Mesendoderm (in vitro differentiated cells): ENCODE data around the gene BSPH1. TPM values are rescaled to one million over a fixed set of nuclear protein-coding genes. Genes with fewer than 3 reads are reported as not detected.

Source experiments
- DNase-seq: peaks from one replicate; pipeline ENCODE4 v3.0.0; 2013
- H2AK5ac ChIP-seq: 2 replicates; pipeline ENCODE4 v1.6.1; 2013; ENCODE audit warnings: low read length, inconsistent platforms
- H2BK120ac ChIP-seq: 2 replicates; pipeline ENCODE4 v1.6.1; 2013; ENCODE audit warnings: low read depth, mild to moderate bottlenecking, low read length, moderate library complexity, mixed read lengths
- H2BK15ac ChIP-seq: replicated peaks from 2 replicates; pipeline ENCODE4 v1.6.1; 2013; ENCODE audit warnings: low read depth, mild to moderate bottlenecking, moderate library complexity
- H2BK5ac ChIP-seq: 2 replicates; pipeline ENCODE4 v1.6.1; 2013; ENCODE audit warnings: low read length, inconsistent platforms
- H3K18ac ChIP-seq: 2 replicates; pipeline ENCODE4 v1.6.1; 2013; ENCODE audit warnings: mild to moderate bottlenecking, low read length, mixed read lengths
- H3K23ac ChIP-seq: one replicate; pipeline ENCODE4 v1.6.1; 2013; ENCODE audit warnings: low read length
- H3K27ac ChIP-seq: 2 replicates; pipeline ENCODE4 v1.5.1; 2013; ENCODE audit warnings: low read depth, mild to moderate bottlenecking, inconsistent platforms, low read length, moderate library complexity
- H3K27me3 ChIP-seq: 2 replicates; pipeline ENCODE4 v1.6.1; 2013; ENCODE audit warnings: low read length, control low read depth, mild to moderate bottlenecking, inconsistent platforms; ENCODE audit not compliant: insufficient read depth, poor library complexity
- H3K36me3 ChIP-seq: 2 replicates; pipeline ENCODE4 v1.6.1; 2013; ENCODE audit warnings: low read length, inconsistent platforms; ENCODE audit not compliant: control insufficient read depth, insufficient read depth
- H3K4ac ChIP-seq: one replicate; pipeline ENCODE4 v1.6.1; 2013; ENCODE audit warnings: low read depth, mild to moderate bottlenecking, low read length, moderate library complexity
- H3K4me1 ChIP-seq: 2 replicates; pipeline ENCODE4 v1.6.1; 2013; ENCODE audit warnings: low read depth, low read length, inconsistent platforms; ENCODE audit not compliant: control insufficient read depth
- H3K4me2 ChIP-seq: 2 replicates; pipeline ENCODE4 v1.6.1; 2013; ENCODE audit warnings: low read length
- H3K4me3 ChIP-seq: 2 replicates; pipeline ENCODE4 v1.5.1; 2013; ENCODE audit warnings: mild to moderate bottlenecking, low read length
- H3K56ac ChIP-seq: one replicate; pipeline ENCODE4 v1.6.1; 2013; ENCODE audit warnings: low read length
- H3K79me1 ChIP-seq: 2 replicates; pipeline ENCODE4 v1.6.1; 2013; ENCODE audit warnings: low read length, inconsistent platforms
- H3K79me2 ChIP-seq: 2 replicates; pipeline ENCODE4 v1.6.1; 2013; ENCODE audit warnings: mild to moderate bottlenecking, low read length; ENCODE audit not compliant: control insufficient read depth, insufficient read depth
- H3K9ac ChIP-seq: 2 replicates; pipeline ENCODE4 v1.6.1; 2013; ENCODE audit warnings: low read length, inconsistent platforms
- H4K5ac ChIP-seq: one replicate; pipeline ENCODE4 v1.6.1; 2013; ENCODE audit warnings: low read length
- H4K8ac ChIP-seq: one replicate; pipeline ENCODE4 v1.6.1; 2013; ENCODE audit warnings: low read depth, mild to moderate bottlenecking, control low read depth, low read length, moderate library complexity
- WGBS: extraction: QIAGEN DNeasy Blood & Tissue Kit; methylation state at CpG from one replicate; pipeline ENCODE4 v1.1.7; 2013; ENCODE audit warnings: low lambda C conversion rate, missing lambda C conversion rate; ENCODE audit not compliant: insufficient coverage; ENCODE audit errors: extremely low coverage; 5-methylcytosine and 5-hydroxymethylcytosine counted together
- polyA plus RNA-seq, 2 experiments: library from polyadenylated mRNA; stranded (reverse); fragments of 200-250 nt; gene quantifications; one replicate each; pipeline ENCODE4 v1.2.3, GENCODE V29; 2013

Gene BSPH1, protein sequence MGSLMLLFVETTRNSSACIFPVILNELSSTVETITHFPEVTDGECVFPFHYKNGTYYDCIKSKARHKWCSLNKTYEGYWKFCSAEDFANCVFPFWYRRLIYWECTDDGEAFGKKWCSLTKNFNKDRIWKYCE
- not detected for polyA plus RNA-seq (2013, experiment 1 of 2)
- not detected for polyA plus RNA-seq (2013, experiment 2 of 2)

DNA sequence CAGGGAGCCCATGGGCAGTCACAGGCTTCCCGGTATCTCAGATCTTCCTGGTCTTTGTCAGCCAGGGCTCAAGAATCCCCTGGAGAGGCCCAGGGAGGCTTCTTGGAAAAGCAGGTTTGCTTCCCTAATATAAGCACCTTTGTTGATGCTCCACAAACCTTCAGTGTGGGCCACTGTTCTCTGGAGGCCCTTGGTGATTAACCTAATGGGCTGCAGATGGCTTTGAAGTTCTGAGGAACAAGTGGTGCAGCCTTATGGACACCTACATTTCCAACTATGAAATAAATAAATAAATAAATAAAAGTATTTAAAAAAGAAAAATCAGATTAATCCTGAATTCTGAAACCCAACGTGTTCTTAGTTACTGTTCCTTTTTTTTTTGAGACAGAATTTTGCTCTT lies at the start of gene BSPH1:
TSS of gene BSPH1 (minus strand) at position 101 of the 400 bp plus-strand sequence. CDS start at position 12, 89 bp downstream.
- no peak within 1 kb of the TSS for H3K4ac ChIP-seq
- no peak within 1 kb of the TSS for H2BK5ac ChIP-seq
- no peak within 1 kb of the TSS for H3K18ac ChIP-seq
- H2AK5ac ChIP-seq: no peak within 1 kb of the TSS
- H3K79me2 ChIP-seq: no peaks in the 10 kb centered on the region
- no peak for DNase-seq
- no peak within 1 kb of the TSS for H2BK120ac ChIP-seq
- no peaks in the 10 kb centered on the region for H3K4me1 ChIP-seq
- H4K8ac ChIP-seq: no peak within 1 kb of the TSS
- H3K4me3 ChIP-seq: no peak within 1 kb of the TSS
- no peaks in the 10 kb centered on the region for H3K27me3 ChIP-seq
- H3K27ac ChIP-seq: no peak within 1 kb of the TSS
- no peak within 1 kb of the TSS for H3K9ac ChIP-seq
- H3K79me1 ChIP-seq: no peaks in the 10 kb centered on the region
- no peak within 1 kb of the TSS for H3K4me2 ChIP-seq
- no CpG with 5 or more reads among the region's 2 CpGs for WGBS
- H4K5ac ChIP-seq: no peak within 1 kb of the TSS
- no peak within 1 kb of the TSS for H3K23ac ChIP-seq
- no peaks in the 10 kb centered on the region for H3K36me3 ChIP-seq
- H3K56ac ChIP-seq: no peak within 1 kb of the TSS
- no peak within 1 kb of the TSS for H2BK15ac ChIP-seq

- H3K4me2 ChIP-seq: no peak overlapping the region
- no peak overlapping the region for H3K18ac ChIP-seq
- H3K23ac ChIP-seq: no peak overlapping the region
- no peak overlapping the region for H2AK5ac ChIP-seq
- H3K56ac ChIP-seq: no peak overlapping the region
- H3K27me3 ChIP-seq: no peaks in the 10 kb centered on the region
- H4K5ac ChIP-seq: no peak overlapping the region
- H2BK120ac ChIP-seq: no peak overlapping the region
- H2BK15ac ChIP-seq: no peak overlapping the region
- no peak overlapping the region for H3K27ac ChIP-seq
- no peak overlapping the region for H3K4ac ChIP-seq
- no peak overlapping the region for H4K8ac ChIP-seq
- H3K4me1 ChIP-seq: no peaks in the 10 kb centered on the region
- no peak for DNase-seq
- no peaks in the 10 kb centered on the region for H3K79me2 ChIP-seq
- no CpG with 5 or more reads among the region's 2 CpGs for WGBS
- H2BK5ac ChIP-seq: no peak overlapping the region
- no peak overlapping the region for H3K4me3 ChIP-seq
- no peaks in the 10 kb centered on the region for H3K79me1 ChIP-seq
- H3K36me3 ChIP-seq: no peaks in the 10 kb centered on the region
- H3K9ac ChIP-seq: no peak overlapping the region
Observed at GRCh38 chr19:48036765-48037164, 44.8 kb upstream of the BSPH1 start.

DNA sequence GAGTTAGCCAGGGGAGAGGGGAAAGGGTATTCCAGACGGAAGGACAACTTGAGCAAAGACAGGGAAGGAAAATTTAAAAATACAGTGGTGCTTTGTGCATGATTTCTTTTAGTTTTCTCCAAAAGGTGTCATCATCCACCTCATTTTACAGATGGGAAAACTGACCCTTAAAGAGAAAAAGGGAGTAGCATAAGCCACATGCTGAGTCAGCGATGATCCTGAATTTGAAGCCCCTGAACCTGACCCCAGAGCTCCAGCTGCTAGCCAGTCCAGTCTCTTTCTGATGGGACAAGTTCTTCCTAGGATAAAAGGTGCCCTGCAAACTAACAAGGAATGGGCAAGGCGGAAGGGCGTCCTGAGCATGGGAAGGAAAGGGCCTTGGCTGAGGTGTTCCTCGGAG lies 41.6 kb upstream of the BSPH1 start:
- H3K4ac ChIP-seq: no peak overlapping the region
- H3K9ac ChIP-seq: no peak overlapping the region
- no peaks in the 10 kb centered on the region for H3K79me1 ChIP-seq
- no peak overlapping the region for H3K27ac ChIP-seq
- H4K8ac ChIP-seq: no peak overlapping the region
- H3K79me2 ChIP-seq: no peaks in the 10 kb centered on the region
- no peak overlapping the region for H2AK5ac ChIP-seq
- DNase-seq: no peak
- H3K27me3 ChIP-seq: no peaks in the 10 kb centered on the region
- no peak overlapping the region for H3K18ac ChIP-seq
- no peaks in the 10 kb centered on the region for H3K36me3 ChIP-seq
- WGBS: no CpG with 5 or more reads among the region's 5 CpGs
- H2BK15ac ChIP-seq: no peak overlapping the region
- H3K56ac ChIP-seq: no peak overlapping the region
- no peak overlapping the region for H4K5ac ChIP-seq
- H3K4me1 ChIP-seq: no peaks in the 10 kb centered on the region
- H3K4me2 ChIP-seq: no peak overlapping the region
- no peak overlapping the region for H2BK120ac ChIP-seq
- no peak overlapping the region for H3K23ac ChIP-seq
- no peak overlapping the region for H3K4me3 ChIP-seq
- H2BK5ac ChIP-seq: no peak overlapping the region

DNA sequence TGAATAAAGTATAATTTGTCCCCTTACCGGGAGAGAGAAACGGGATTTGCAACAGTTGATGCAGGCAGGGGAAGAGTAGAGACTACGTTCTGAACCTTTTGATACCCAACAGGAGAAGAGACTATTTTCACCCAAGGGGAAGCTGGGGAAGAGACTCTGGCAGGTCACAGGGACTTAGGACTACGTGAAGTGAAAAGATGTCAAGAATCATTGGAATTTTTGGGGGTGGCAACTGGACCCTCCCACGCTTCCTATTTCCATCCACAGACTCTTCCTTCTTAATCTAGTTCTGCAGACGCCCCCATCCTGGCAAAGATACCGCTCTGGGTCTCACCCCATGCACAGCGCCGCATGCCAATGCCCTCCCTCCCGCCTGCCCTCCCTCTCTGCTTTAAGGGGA lies 38.1 kb upstream of the BSPH1 start:
- no peak overlapping the region for H3K4me2 ChIP-seq
- no peak overlapping the region for H3K9ac ChIP-seq
- no peak overlapping the region for H2BK15ac ChIP-seq
- H3K79me1 ChIP-seq: no peaks in the 10 kb centered on the region
- H3K18ac ChIP-seq: no peak overlapping the region
- H3K36me3 ChIP-seq: no peaks in the 10 kb centered on the region
- no peak overlapping the region for H2BK5ac ChIP-seq
- H2AK5ac ChIP-seq: no peak overlapping the region
- H4K8ac ChIP-seq: no peak overlapping the region
- no CpG with 5 or more reads among the region's 10 CpGs for WGBS
- H3K79me2 ChIP-seq: no peaks in the 10 kb centered on the region
- no peak for DNase-seq
- no peak overlapping the region for H2BK120ac ChIP-seq
- no peak overlapping the region for H3K4ac ChIP-seq
- no peak overlapping the region for H3K27ac ChIP-seq
- H3K23ac ChIP-seq: no peak overlapping the region
- no peak overlapping the region for H3K4me3 ChIP-seq
- H3K56ac ChIP-seq: no peak overlapping the region
- H4K5ac ChIP-seq: no peak overlapping the region
- H3K27me3 ChIP-seq: no peaks in the 10 kb centered on the region
- no peaks in the 10 kb centered on the region for H3K4me1 ChIP-seq

DNA sequence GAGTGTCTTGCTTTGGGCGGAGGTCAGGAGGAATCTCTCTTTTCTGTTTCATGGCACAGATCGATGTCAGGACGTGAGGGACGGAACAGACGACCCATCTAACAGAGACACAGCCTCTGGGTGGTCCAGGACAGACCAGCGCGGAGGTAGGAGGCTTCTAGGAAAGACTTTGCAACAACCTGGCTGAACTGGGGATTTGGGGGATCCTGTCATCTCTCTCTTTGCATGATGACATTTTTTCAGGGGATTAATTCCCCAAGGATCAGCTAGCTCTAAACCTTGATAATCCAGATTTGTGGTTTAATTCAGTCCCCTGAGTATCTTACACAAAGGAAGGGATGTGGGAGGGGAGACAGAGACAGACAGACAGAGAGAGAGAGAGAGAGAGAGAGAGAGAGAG lies 37.5 kb upstream of the BSPH1 start:
- H3K79me1 ChIP-seq: no peaks in the 10 kb centered on the region
- no peak overlapping the region for H3K27ac ChIP-seq
- H3K56ac ChIP-seq: no peak overlapping the region
- H3K23ac ChIP-seq: no peak overlapping the region
- H2AK5ac ChIP-seq: no peak overlapping the region
- no peak overlapping the region for H3K18ac ChIP-seq
- no peak overlapping the region for H3K4me3 ChIP-seq
- H4K8ac ChIP-seq: no peak overlapping the region
- no peak overlapping the region for H2BK15ac ChIP-seq
- H3K4me2 ChIP-seq: no peak overlapping the region
- no peaks in the 10 kb centered on the region for H3K79me2 ChIP-seq
- DNase-seq: no peak
- no peaks in the 10 kb centered on the region for H3K27me3 ChIP-seq
- H3K9ac ChIP-seq: no peak overlapping the region
- H2BK120ac ChIP-seq: no peak overlapping the region
- H3K4ac ChIP-seq: no peak overlapping the region
- no peak overlapping the region for H2BK5ac ChIP-seq
- no CpG with 5 or more reads among the region's 7 CpGs for WGBS
- H4K5ac ChIP-seq: no peak overlapping the region
- no peaks in the 10 kb centered on the region for H3K36me3 ChIP-seq
- no peaks in the 10 kb centered on the region for H3K4me1 ChIP-seq

- H3K4me2 ChIP-seq: no peak overlapping the region
- WGBS: no CpG with 5 or more reads among the region's 3 CpGs
- H3K27me3 ChIP-seq: no peaks in the 10 kb centered on the region
- H3K27ac ChIP-seq: no peak overlapping the region
- no peak overlapping the region for H3K56ac ChIP-seq
- H3K36me3 ChIP-seq: no peaks in the 10 kb centered on the region
- no peak overlapping the region for H3K9ac ChIP-seq
- H3K79me1 ChIP-seq: no peaks in the 10 kb centered on the region
- H2BK120ac ChIP-seq: no peak overlapping the region
- H4K5ac ChIP-seq: no peak overlapping the region
- no peak overlapping the region for H2BK15ac ChIP-seq
- no peaks in the 10 kb centered on the region for H3K4me1 ChIP-seq
- H3K79me2 ChIP-seq: no peaks in the 10 kb centered on the region
- H3K18ac ChIP-seq: no peak overlapping the region
- H2AK5ac ChIP-seq: no peak overlapping the region
- no peak for DNase-seq
- no peak overlapping the region for H3K4me3 ChIP-seq
- no peak overlapping the region for H3K23ac ChIP-seq
- H4K8ac ChIP-seq: no peak overlapping the region
- no peak overlapping the region for H2BK5ac ChIP-seq
- no peak overlapping the region for H3K4ac ChIP-seq
Observed at GRCh38 chr19:48025480-48025879, 33.5 kb upstream of the BSPH1 start.
